Measurements from ENCODE around the gene SEC23A.
"Not testable (repeated sequence)": the region's sequence is repeated elsewhere in the genome, so short reads cannot be mapped to it uniquely, and the experiment has no call there.

The SEC23A gene

DNA sequence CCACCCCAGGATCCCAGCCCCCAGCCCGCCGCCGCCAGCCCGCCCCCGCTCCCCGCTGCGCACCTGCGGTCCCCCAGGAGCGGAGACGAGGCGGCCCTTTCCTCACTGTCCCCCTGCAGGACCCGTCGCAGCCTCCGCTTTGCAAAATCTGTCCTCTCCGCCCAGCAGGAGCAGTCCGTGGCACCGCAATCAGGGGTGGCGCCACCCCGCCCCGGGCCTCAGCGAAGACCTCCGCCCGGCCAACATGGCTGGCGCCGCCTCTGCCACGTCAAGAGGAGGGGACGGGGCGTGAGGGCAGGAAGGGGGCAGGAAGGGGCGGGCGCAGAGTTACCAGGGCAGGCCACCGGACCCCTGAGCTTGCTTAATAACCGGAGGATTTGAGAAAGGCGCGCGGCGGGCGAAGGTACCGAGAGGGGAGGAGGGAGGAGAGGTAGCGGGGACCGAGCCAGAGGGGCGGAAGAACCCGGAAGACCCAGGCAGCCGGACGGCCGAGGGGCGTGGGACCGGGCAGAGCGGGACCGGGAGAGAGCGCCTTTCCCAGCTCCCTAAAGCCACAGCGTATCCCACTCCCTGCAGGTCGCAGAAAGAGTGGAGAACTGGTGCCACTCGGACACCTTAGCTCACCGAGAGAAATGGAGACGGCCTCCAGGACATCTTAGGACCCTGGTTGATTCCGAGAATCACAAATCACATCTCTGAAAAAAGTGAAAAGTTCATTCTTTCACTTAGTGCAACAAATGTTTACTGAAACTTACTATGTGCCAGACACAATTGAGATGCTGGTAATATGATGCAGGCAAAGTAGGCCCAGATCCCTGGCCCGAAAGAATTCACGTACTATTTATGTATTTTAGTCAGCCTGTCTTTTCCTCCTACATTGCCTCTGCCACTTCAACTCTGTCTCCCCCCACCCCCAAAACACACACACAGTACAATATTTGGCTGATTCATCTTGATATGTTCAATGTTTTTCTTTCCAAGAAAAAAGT, at the start of gene SEC23A:
TSS of gene SEC23A (minus strand) at position 267 of the 989 bp plus-strand sequence. CDS start 7,117 bp downstream, outside the sequence.
- DNase-seq (ENCODE audit: low spot score): peak; percentile 40

DNA sequence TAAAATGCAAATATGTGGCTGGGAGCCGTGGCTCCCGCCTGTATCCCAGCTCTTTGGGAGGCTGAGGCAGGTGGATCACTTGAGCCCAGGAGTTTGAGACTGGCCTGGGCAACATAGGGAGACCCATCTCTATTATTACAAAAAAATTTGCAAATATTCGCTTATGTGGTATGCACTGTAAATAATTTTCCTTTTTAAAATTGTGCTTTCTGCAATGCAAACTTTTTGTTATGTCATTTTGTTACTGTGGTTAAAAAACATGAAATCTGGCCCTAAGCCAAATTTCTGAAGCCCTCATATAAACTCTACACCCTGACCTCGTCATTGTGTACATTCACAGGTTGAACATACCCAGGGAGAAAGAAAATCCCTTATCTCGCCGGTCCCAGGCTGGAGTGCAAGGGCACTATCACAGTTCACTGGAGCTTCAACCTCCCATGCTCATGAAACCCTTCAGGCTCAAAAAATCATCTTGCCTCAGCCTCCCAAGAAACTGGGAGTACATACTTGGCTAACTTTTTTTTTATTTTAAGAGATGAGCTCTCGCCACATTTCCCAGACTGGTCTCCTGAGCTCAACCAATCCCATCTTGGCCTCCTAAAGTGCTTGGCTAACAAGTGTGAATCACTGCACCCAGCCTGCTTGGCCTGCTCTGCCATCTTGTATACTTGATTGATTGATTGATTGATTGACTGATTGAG, 42.4 kb upstream of the SEC23A start:
- no peak for DNase-seq (ENCODE audit: low spot score)

DNA sequence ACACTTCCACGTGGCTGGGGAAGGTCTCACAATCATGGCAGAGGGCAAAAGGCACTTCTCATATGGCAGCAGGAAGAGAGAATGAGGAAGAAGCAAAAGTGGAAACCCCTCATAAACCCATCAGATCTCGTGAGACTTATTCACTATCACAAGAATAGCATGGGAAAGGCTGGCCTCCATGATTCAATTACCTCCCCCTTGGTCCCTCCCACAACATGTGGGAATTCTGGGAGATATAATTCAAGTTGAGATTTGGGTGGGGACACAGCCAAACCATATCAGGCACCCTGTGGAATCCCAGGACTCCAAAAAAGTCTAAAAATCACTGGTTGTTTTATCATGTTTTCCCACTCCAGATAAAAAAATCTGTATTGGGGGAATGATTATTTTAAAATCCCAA, 40.2 kb upstream of the SEC23A start:
- DNase-seq (ENCODE audit: low spot score): not testable (repeated sequence)

GRCh38 chr14:39141623-39142022, 38.6 kb upstream of the SEC23A start:
- DNase-seq (ENCODE audit: low spot score): not testable (repeated sequence)

- DNase-seq (ENCODE audit: low spot score): no peak
Measured at GRCh38 chr14:39140170-39140569, 37.1 kb upstream of the SEC23A start.

- no peak for DNase-seq (ENCODE audit: low spot score)
Measured at GRCh38 chr14:39138440-39138839, 35.4 kb upstream of the SEC23A start.

DNA sequence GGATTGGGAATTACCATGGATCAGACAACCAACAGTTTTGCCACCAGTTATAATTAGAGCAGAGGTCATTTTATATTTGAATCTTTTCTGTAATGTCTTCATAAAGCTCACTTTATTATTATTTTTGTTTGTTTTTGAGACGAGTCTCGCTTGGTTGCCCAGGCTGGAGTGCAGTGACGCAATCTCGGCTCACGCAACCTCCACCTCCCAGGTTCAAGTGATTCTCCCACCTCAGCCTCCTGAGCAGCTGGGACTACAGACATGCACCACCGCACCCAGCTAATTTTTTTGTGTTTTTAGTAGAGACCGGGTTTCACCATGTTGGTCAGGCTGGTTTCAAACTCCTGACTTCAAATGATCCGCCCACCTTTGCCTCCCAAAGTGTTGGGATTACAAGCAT, 34.8 kb upstream of the SEC23A start:
- not testable (repeated sequence) for DNase-seq (ENCODE audit: low spot score)

DNA sequence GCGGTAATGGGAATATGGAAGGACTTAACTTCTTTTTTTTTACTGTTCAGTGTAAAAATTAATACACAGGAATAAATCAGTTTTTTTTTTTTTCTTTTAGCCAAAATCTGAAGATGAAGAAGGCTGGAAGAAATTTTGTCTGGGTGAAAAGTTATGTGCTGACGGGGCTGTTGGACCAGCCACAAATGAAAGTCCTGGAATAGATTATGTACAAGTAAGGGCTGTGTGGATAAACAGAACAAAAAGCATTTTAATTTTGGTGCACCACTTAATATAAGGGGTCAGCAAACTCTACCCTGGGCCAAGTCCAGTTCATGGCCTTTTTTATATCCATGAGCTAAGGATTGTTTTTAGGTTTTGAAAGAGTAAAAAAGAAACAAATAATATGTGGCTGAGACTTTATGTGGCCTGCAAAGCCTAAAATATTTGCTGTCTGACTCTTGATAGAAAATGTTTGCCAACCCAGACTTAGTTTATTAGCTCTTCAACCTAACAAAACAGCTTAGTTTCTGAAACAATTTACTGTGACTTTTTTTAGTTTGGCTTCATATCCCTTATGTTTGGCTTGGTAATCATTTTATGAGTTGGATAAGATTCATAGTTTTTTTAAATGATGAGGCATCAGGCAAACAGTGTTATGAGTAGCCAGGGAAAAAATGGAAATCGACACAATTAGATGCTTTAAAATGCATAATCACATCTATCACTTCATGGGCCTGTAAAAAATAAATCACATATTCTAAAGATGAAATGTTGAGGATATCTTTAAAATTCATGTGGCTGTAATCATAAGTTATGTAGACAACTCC, 19.5 kb upstream of the SEC23A start:
- DNase-seq (ENCODE audit: low spot score): no peak

GRCh38 chr14:39114073-39114838, 11.2 kb upstream of the SEC23A start, which contains the start of gene GEMIN2:
GEMIN2 (plus strand) TSS chr14:39114323; CDS start chr14:39114339, 16 bp downstream.
- DNase-seq (ENCODE audit: low spot score): peak; percentile 98

DNA sequence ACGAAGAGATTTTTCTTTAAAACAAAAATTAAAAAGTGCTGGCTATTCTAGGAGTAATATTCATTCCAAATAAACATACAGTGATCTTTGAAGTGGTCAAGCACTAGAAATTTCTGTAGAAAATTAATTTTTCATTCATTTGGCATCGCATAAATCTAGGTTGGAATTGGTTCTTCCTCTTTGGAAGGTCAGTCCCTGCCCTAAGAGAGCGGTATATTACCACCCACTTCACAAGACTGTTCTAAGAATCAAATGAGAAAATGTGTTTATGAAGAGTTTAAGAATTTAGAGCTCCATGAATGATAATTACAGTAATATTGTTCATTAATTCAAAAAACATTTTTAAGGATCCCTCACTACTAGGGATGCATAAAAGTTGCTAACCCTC, 10.6 kb upstream of the SEC23A start:
- DNase-seq (ENCODE audit: low spot score): no peak

DNA sequence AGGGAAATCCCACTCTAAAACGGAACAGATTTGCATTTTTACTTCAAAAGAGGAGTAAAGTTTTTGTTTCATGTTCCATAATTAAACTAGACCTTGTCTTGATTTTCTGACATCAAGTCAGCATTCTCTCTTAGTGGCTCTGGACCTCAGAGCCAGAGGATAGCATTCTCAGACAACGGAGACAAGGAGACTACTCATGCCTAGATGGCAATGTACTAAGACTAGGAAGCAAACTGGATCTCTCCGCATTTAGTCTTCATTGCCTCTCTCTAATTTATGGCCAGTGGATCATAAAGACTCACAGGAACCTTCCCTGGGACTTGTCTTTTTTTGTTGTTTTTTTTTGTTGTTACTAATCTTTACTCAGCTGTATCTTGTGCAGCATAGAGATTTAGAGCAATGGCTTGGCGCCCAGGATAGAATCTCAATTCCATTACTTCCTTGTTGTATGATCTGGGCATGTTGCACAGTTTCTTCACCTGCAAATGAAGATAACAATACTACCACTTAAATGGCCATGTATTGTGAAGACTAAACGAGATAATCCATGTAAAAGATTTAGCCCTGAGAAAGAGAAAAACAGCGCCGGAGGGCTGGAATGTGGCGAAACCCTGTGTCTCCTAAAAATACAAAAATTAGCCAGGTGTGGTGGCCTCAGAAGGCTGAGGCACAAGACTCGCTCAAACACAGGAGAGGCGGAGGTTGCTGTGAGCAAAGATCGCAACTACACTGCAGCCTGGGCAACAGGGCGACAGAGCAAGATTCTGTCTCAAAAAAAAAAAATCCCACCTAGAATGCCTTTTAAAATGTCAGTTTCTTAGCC, 7.1 kb upstream of the SEC23A start:
- no peak for DNase-seq (ENCODE audit: low spot score)

- no peak for DNase-seq (ENCODE audit: low spot score)
Measured at GRCh38 chr14:39108791-39109190, 5.8 kb upstream of the SEC23A start.

DNA sequence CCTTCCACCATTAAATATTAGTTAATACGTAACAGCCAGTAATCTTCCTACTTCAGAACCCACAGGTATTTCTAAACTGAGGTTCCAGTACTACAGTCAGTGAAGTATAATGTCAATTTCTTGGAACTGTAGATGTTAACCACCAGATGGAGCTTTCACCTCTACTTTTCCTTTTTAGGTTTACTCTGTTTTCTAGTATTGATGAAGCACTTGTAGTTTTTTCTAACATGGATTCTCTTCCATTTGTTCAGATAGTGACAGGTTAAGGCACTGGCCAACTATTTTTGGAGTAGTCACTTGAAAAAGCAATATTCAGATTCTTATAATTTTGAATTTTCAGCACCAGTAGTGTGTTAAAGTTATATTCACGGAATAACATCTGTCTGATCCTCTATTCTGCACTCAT, 4.6 kb upstream of the SEC23A start:
- peak; percentile 51 for DNase-seq (ENCODE audit: low spot score)

GRCh38 chr14:39104078-39104801, 1.2 kb upstream of the SEC23A start:
- not testable (repeated sequence) for DNase-seq (ENCODE audit: low spot score)

GRCh38 chr14:39102265-39102968, 618 bp downstream of the SEC23A start:
- no peak for DNase-seq (ENCODE audit: low spot score)

- DNase-seq (ENCODE audit: low spot score): no peak
Measured at GRCh38 chr14:39099748-39100147, 3.3 kb downstream of the SEC23A start.

DNA sequence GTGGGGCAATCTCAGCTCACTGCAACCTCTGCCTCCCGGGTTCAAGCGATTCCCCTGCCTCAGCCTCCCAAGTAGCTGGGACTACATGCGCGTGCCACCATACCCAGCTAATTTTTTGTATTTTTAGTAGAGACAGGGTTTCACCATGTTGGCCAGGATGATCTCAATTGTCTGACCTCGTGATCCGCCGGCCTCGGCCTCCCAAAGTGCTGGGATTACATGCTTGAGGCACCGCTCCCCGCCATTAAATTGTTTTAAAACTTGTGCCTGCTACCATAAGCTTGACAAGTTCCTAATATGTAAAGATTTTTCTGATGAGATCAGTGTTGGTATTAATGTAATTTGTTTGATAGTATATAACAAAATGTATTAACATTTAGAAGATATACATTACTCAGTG, 3.8 kb downstream of the SEC23A start:
- DNase-seq (ENCODE audit: low spot score): not testable (repeated sequence)

GRCh38 chr14:39097159-39097558, 5.9 kb downstream of the SEC23A start:
- DNase-seq (ENCODE audit: low spot score): no peak

DNA sequence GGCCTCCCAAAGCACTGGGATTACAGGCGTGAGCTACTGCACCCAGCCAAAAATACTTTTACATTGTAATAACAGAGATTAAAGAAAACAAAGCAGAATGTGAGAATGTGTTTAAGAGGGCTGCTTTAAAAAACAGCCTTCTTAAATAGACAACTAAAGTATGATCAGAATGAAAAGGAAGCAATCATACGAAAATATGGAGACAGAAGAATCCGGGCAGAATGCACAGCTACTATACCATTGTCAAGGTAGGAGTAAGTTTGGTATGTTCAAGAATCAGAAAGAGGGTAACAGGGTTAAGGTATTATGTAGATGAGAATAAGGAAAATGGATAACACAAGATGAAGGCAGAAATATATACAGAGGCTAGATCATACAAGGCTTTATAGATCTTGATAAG, 8.5 kb downstream of the SEC23A start:
- DNase-seq (ENCODE audit: low spot score): no peak

Measured in COLO829 (cell line).